Cardiac muscle cell (in vitro differentiated cells and primary cell): ENCODE data around the gene UMAD1. TPM values are rescaled to one million over a fixed set of nuclear protein-coding genes. Genes with fewer than 3 reads are reported as not detected.

Experiments
- DNase-seq, 2 donors: peaks; one replicate each; pipeline versions ENCODE4 v3.0.0 to v3.0.0-alpha.2; 2010 to 2017; ENCODE audit warnings: low read depth in 1 of 2, low spot score in 1 of 2
- H3K27ac ChIP-seq: fragments of 200-600 bp; sonication (generic); 2 replicates; pipeline ENCODE4 v1.5.1; 2016
- H3K27me3 ChIP-seq: fragments of 200-600 bp; sonication (generic); 2 replicates; pipeline ENCODE4 v1.6.0; 2016; ENCODE audit warnings: control low read depth
- H3K36me3 ChIP-seq: fragments of 200-600 bp; sonication (generic); 2 replicates; pipeline ENCODE4 v1.5.1; 2016; ENCODE audit warnings: control low read depth
- H3K4me1 ChIP-seq: fragments of 200-600 bp; sonication (generic); 2 replicates; pipeline ENCODE4 v1.8.1; 2017; ENCODE audit warnings: low read depth, mild to moderate bottlenecking, mixed run types
- H3K4me3 ChIP-seq: fragments of 200-600 bp; sonication (generic); 2 replicates; pipeline ENCODE4 v1.5.1; 2016; ENCODE audit warnings: mild to moderate bottlenecking
- H3K9me3 ChIP-seq: fragments of 200-600 bp; sonication (generic); 2 replicates; pipeline ENCODE4 v1.5.1; 2017; ENCODE audit warnings: low read depth, mild to moderate bottlenecking, control low read depth
- polyA plus RNA-seq: library from polyadenylated mRNA; unstranded; fragments of >200 nt; fragmentation: Nextera tagmentation; extraction: Ambion mirVana; gene quantifications from 2 replicates; pipeline ENCODE4 v1.2.1, GENCODE V29; 2016
- total RNA-seq: library from RNA; depleted of rRNA; stranded (reverse); fragments of >200 nt; gene quantifications from 2 replicates; pipeline ENCODE4 v1.2.3, GENCODE V29; 2016
- TF ChIP-seq, protein P1 (sequence below): IDR thresholded peaks from 2 replicates; pipeline ENCODE4 v1.5.1; 2012; ENCODE audit warnings: low read depth, mild to moderate bottlenecking, low read length

The UMAD1 gene
- total and polyA plus RNA-seq, 2 experiments from 2014 or later = 8.2 to 12.9 TPM

DNA sequence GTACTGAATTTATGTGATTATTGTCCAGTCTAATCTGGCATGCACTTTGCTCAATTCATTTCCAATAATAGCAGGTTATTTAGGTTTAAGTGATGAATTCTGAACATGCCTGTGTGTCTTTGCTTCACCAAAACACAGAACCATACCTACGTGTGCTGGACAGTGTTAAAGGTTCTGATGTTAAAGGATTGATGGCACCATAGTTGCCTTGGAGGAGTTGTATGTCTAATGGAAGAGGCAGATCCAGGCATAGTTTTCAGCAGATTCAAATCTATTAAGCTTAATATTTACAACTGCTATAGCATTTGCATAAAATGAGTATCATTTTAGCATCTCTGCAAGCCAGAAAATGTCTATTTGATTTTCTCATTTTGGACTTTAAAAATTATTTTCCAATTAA is 28.0 kb upstream of the UMAD1 start:
- H3K27me3 ChIP-seq = no peaks in the 10 kb centered on the region
- DNase-seq = no peak
- H3K27ac ChIP-seq = no peak overlapping the region
- H3K4me1 ChIP-seq = no peaks in the 10 kb centered on the region
- TF ChIP-seq, protein P1, sequence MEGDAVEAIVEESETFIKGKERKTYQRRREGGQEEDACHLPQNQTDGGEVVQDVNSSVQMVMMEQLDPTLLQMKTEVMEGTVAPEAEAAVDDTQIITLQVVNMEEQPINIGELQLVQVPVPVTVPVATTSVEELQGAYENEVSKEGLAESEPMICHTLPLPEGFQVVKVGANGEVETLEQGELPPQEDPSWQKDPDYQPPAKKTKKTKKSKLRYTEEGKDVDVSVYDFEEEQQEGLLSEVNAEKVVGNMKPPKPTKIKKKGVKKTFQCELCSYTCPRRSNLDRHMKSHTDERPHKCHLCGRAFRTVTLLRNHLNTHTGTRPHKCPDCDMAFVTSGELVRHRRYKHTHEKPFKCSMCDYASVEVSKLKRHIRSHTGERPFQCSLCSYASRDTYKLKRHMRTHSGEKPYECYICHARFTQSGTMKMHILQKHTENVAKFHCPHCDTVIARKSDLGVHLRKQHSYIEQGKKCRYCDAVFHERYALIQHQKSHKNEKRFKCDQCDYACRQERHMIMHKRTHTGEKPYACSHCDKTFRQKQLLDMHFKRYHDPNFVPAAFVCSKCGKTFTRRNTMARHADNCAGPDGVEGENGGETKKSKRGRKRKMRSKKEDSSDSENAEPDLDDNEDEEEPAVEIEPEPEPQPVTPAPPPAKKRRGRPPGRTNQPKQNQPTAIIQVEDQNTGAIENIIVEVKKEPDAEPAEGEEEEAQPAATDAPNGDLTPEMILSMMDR = no peak
- peaks cover 11% of the 10 kb centered on the region for H3K36me3 ChIP-seq
- H3K4me3 ChIP-seq = no peak overlapping the region
- no peaks in the 10 kb centered on the region for H3K9me3 ChIP-seq

DNA sequence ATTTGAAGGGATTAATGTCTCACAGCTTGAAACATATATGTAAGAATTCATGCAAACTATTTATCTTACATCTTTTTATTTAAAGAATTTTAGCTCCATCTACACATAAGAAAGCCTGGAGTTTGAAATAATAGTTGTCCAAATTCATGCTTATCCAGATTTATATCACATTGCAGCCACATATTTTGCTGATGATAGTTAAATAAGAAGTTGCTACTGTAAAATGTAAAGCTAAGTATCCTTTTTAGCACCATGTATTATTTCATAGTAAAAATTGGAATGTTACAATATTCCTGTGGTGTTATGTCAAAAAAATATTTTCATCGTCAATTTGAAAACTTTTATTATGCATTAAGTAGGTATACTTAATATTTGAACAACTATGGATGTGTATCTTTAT is 27.3 kb upstream of the UMAD1 start:
- no peaks in the 10 kb centered on the region for H3K9me3 ChIP-seq
- no peak for DNase-seq
- H3K4me1 ChIP-seq = no peaks in the 10 kb centered on the region
- TF ChIP-seq, protein P1 = no peak
- H3K27ac ChIP-seq = no peak overlapping the region
- no peaks in the 10 kb centered on the region for H3K27me3 ChIP-seq
- H3K4me3 ChIP-seq = no peak overlapping the region
- peaks cover 7% of the 10 kb centered on the region for H3K36me3 ChIP-seq

GRCh38 chr7:7614018-7614741 is 26.4 kb upstream of the UMAD1 start:
- Histone ChIP-seq H3K27ac (no peak overlapping the region), H3K4me3 (no peak overlapping the region), H3K4me1 (no peaks in the 10 kb centered on the region), H3K9me3 (no peaks in the 10 kb centered on the region), H3K36me3 (peaks cover under 1% of the 10 kb centered on the region), H3K27me3 (no peaks in the 10 kb centered on the region)
- no peak for DNase-seq
- TF ChIP-seq, protein P1 = no peak

- H3K27ac ChIP-seq = no peak overlapping the region
- TF ChIP-seq, protein P1 = no peak
- H3K4me1 ChIP-seq = no peaks in the 10 kb centered on the region
- DNase-seq = no peak
- H3K27me3 ChIP-seq = no peaks in the 10 kb centered on the region
- H3K9me3 ChIP-seq = no peaks in the 10 kb centered on the region
- H3K4me3 ChIP-seq = no peak overlapping the region
- no peaks in the 10 kb centered on the region for H3K36me3 ChIP-seq
Observed at GRCh38 chr7:7617550-7617949, 23.0 kb upstream of the UMAD1 start.

GRCh38 chr7:7618410-7618809 is 22.1 kb upstream of the UMAD1 start:
- no peak overlapping the region for H3K27ac ChIP-seq
- no peaks in the 10 kb centered on the region for H3K27me3 ChIP-seq
- H3K9me3 ChIP-seq = no peaks in the 10 kb centered on the region
- H3K4me3 ChIP-seq = no peak overlapping the region
- no peak for DNase-seq
- H3K36me3 ChIP-seq = no peaks in the 10 kb centered on the region
- H3K4me1 ChIP-seq = no peaks in the 10 kb centered on the region
- TF ChIP-seq, protein P1 = no peak
